ENCODE results near the gene SLIT1.

SLIT1 gene

GRCh38 chr10:96971324-96971723 lies 214.4 kb downstream of the SLIT1 start:
- no peak overlapping the region for H3K27ac ChIP-seq
- no peak for TF ChIP-seq ZFX (IDR thresholded peaks at IDR 0.05)
- no peak for TF ChIP-seq CTCF (conservative IDR thresholded peaks at IDR 0.05)

- TF ChIP-seq CTCF (conservative IDR thresholded peaks at IDR 0.05) (no peak), ZFX (IDR thresholded peaks at IDR 0.05) (no peak)
- no peak overlapping the region for H3K27ac ChIP-seq
These were observed 216.9 kb downstream of the SLIT1 start for GRCh38 chr10:96968682-96969423.

- no peak overlapping the region for H3K27ac ChIP-seq
- TF ChIP-seq ZFX (IDR thresholded peaks at IDR 0.05) = no peak
- TF ChIP-seq CTCF (conservative IDR thresholded peaks at IDR 0.05) = no peak
These were observed 217.9 kb downstream of the SLIT1 start for GRCh38 chr10:96967847-96968246.

- TF ChIP-seq ZFX (IDR thresholded peaks at IDR 0.05) (no peak), CTCF (conservative IDR thresholded peaks at IDR 0.05) (no peak)
- no peak overlapping the region for H3K27ac ChIP-seq
These were observed 221.6 kb downstream of the SLIT1 start for GRCh38 chr10:96964131-96964530.

- no peak for TF ChIP-seq CTCF (conservative IDR thresholded peaks at IDR 0.05)
- no peak for TF ChIP-seq ZFX (IDR thresholded peaks at IDR 0.05)
- no peak overlapping the region for H3K27ac ChIP-seq
These were observed 224.9 kb downstream of the SLIT1 start for GRCh38 chr10:96960872-96961271.

GRCh38 chr10:96959733-96960132 lies 226.0 kb downstream of the SLIT1 start:
- no peak for TF ChIP-seq ZFX (IDR thresholded peaks at IDR 0.05)
- no peak for TF ChIP-seq CTCF (conservative IDR thresholded peaks at IDR 0.05)
- no peak overlapping the region for H3K27ac ChIP-seq

GRCh38 chr10:96958071-96958470 lies 227.7 kb downstream of the SLIT1 start:
- TF ChIP-seq ZFX (IDR thresholded peaks at IDR 0.05) (no peak), CTCF (conservative IDR thresholded peaks at IDR 0.05) (no peak)
- no peak overlapping the region for H3K27ac ChIP-seq

Data from C4-2B (cell line).